ENCODE measurements around the gene MYO1G. TPM values are rescaled to one million over a fixed set of nuclear protein-coding genes. Genes with fewer than 3 reads are reported as not detected.
"Not testable (repeated sequence)": the region's sequence is repeated elsewhere in the genome, so short reads cannot be mapped to it uniquely, and the experiment has no call there.

Gene MYO1G
- 2.4 TPM for total RNA-seq
- long read RNA-seq, partial matches to known transcripts = 1 of 2 reads
- long read RNA-seq, other reads (novel, unspliced or antisense) = 1 of 2 reads

DNA sequence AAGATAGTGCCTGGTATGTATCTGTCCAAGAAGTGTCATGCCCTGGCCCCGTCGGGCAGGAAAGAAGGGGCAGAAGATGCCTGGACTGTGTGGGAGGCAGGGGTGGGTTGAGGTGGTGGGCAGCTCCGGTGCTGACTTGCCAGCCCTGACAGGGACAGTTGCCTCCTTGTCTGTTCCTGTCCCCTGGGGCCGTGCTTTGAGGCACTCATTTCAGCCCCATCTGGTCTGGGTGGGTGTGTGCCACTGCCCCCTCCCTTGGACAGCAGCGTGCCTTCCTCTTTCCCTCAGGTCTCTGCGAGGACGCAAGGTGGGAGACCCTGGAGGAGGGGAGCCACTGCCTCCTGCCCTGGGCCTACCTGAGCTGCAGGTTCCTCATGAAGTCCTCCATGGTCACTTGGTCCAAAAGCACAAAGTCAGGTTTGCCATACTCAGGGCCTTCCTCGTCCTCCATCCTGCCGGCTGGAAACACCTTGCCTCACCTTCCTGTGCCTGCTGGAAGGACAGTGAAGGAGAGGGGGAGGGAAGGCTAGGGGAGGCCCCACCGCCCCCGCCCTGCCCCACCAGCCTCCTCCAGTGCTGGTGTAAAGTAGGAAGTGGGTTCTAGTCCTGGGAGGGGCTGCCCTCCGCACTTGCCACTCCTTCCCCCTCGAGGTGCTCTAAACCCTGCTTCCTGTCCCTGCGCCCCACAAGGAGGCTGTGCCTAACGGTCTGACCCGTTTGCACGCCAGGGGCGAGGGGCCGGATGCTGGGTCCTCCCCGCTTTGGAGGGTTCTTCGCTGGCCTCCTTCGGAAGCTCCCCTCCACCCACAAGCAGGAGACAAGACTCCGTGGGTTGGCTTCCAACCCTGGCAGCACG is at the start of gene MYO1G:
MYO1G (minus strand) TSS at position 505 of the 856 bp plus-strand sequence; CDS start at position 451, 54 bp downstream.
- intact Hi-C loops (cut with DNase I) = no loop called here
- DNase-seq (ENCODE audit: low spot score) = peak; percentile 83

DNA sequence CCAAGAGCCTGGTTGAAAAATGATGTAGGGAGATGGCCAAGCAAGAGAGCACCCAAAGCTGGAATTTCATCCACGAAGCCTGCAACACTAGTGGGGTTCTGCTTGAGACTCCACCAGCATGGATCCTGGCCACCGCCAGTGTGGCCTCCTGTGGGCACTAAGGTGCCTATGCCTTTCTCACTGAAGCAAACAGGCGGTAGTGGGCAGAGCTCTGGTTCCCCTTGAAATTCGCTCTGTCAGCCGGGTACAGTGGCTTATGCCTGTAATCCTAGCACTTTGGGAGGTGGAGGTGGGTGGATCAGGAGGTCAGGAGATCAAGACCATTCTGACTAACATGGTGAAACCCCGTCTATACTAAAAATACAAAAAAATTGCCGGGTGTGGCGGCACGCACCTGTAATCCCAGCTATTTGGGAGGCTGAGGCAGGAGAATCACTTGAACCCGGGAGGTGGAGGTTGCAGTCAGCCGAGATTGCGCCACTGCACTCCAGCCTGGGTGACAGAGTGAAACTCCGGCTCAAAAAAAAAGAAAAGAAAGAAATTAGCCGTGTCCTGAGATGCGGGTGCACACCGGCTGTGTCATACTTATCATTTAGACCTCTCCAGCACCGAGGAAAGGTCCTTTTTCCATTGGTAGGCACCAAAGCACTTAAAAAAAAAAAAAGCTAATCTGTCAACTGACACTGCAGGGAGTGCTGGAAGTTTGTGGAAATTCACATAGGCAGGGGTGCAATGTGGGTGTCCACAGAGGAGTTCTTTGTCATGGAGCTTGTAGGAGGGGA is 49.5 kb upstream of the MYO1G start:
- DNase-seq (ENCODE audit: low spot score) = peak; percentile 67

DNA sequence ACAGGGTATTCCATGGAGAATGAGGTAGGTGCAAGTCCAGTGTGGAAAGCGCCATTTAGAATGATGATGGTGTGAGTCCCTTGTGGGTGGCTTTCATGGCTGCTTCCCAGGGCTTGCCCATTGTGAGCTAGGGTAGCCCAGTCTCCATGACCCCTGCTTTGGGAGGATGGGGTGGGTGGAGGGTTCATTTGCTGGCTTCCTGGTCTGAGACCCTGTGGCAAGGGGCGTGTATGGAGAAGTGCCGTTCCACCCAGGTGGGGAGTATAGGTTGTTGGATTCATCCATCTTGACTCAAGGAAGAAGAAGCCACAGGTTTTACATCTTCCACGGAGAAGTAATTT is 48.9 kb upstream of the MYO1G start:
- DNase-seq (ENCODE audit: low spot score) = peak; percentile 70
- intact Hi-C loops (cut with DNase I) = no loop called here

More for the DNA sequence above, 49.5 kb upstream of the MYO1G start:
- intact Hi-C loops (cut with DNase I) = no loop called here

DNA sequence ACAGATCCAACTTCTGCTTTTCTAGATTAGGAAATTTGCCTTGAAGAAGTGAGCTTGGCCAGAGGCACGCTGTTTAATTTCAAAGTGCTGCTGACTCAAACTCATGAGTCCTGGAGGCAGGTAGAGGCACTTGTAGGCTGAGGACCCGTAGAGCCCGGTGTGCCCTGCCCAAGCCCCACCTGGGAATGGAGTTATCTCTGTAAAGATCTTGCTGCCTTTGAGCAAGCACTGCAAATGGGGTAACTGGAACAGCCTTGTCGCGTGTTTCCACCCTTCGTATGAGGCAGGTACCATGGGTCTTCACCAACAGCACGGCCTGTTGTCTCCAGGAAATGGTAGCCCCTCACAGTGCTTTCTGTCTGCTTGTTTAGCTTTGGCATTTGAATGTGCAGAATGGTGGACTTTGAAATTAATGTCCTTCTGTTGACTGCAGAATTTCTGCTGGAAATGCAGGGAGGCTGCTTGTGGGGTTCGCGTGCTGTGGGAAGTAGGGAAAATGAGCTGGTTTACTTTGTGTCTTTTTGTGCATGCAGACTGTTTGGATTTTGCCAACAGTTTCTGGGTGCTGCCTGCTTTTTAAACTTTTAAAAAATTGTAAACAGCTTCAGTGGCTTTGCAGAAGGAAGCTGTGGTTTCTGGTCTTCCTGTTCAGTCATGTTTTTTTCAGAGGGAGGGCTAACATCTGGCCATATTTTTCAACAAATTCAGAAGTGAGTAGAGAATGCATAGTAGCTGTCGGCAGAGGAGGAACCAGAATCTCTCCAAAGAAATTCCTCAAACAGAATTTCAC is 48.4 kb upstream of the MYO1G start:
- DNase-seq (ENCODE audit: low spot score) = peak; percentile 59
- intact Hi-C loops (cut with DNase I) = no loop called here

DNA sequence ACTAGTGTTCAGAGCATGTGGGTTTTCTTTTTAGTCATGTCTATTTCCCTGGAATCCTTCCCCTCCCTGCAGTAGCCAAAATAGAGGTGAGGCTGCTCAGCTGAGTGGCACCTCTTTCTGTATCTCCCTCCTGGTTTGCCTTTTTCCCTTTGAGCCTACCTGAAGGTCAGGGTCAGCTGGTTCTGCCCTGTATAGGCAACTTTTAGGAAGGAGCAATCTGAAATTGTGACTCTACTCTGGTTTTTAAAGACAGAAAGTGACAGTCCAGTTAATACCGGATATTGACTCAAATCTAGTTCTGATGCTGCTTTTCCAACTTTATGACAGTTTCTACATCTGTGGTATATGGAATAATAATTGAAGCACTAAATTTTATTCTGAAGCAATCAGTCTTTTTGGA is 47.2 kb upstream of the MYO1G start:
- intact Hi-C loops (cut with DNase I) = no loop called here

DNA sequence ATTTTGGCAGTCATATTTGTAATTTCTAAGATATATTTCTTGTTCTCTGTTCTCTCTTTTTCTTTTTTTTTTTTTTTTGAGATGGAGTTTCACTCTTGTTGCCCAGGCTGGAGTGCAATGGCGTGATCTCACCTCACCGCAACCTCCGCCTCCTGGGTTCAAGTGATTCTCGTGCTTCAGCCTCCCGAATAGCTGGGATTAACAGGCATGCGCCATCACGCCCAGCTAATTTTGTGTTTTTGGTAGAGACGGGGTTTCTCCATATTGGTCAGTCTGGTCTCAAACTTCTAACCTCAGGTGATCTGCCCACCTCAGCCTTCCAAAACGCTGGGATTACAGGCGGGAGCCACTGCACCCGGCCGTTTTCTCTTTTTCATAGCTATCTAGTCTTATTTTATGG is 46.7 kb upstream of the MYO1G start:
- intact Hi-C loops (cut with DNase I) = not testable (repeated sequence)
- DNase-seq (ENCODE audit: low spot score) = peak; percentile 31

More for the DNA sequence above, 47.2 kb upstream of the MYO1G start:
- peak; percentile 14 for DNase-seq (ENCODE audit: low spot score)

DNA sequence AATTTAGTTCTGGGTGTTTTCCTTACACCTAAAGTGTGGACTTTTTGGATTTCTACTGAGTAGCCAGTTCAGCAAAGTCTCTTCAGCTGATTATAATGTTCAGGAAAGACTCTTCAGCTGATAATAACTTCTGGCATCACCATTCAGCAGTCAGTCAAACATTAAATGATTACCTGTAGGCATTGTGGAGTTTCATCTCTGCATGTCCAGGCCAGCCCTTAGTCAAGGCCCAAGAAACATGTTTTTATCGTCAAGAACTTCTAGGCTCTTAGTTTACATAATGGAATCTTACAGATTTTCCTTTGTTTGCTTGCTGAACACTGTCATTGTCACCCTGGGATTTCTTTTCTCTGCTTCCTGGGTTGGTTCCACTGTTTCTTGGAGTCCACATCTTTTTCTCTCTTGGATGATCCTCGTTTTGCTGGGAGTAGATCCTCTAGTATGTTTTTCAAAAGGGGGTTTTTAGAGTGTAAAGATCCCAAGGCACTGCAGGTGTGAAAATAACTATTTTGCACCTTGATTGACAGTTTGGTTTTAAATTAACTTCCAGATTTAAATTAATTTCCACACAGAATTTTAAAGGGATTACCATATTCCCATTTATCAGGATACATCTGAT is 45.4 kb upstream of the MYO1G start:
- intact Hi-C loops (cut with DNase I) = no loop called here
- DNase-seq (ENCODE audit: low spot score) = no peak

DNA sequence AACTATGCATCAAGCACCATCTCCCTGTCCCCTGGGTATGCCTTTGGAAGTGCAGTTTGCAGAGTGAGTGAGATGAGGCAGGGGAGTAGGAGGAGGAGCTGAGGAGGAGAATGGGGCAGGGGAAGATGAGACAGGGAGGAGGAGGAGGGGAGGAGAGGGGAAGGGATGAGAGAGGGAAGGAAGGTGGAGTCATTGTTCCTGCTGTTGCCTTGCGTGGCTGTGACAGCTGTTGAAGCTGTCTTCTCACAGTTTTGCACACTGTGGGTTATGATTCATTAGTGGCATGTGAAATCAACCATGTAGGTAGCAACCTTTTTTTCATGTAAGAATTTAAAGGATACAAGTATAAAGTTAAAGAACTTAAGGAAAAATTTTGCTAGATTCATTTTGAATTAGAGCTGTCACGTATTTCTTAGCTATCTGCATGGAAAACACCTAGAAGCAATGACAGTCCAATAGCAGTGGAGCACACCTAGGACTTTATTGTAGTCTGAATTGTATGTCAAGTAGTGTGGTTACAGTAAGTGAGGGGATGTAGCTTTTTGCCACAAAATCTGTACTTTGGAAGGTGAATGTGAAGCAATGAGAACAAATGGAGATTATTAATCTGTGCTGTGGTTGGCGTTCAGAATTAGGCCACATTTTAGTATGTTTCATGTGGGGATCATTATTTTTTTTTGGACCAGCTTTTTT is 42.9 kb upstream of the MYO1G start:
- DNase-seq (ENCODE audit: low spot score) = no peak
- intact Hi-C loops (cut with DNase I) = no loop called here

DNA sequence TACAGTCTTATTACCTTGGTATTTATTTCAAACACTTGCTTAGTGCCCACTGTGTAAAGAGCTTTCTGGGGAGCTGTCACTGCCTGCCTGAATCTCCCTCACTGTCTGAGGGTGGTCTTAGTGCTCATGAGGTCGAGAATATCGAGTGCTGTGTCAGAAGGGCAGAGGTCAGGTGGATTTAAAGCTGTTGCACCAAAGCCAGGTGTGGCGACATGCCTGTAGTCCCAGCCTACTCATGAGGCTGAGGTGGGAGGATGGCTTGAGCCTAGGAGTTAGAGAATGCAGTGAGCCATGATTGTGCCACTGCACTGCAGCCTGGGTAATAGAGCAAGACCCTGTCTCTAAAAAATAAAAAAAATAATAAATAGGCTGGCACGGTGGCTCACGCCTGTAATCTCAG is 42.1 kb upstream of the MYO1G start:
- DNase-seq (ENCODE audit: low spot score) = peak; percentile 33
- intact Hi-C loops (cut with DNase I) = no loop called here

DNA sequence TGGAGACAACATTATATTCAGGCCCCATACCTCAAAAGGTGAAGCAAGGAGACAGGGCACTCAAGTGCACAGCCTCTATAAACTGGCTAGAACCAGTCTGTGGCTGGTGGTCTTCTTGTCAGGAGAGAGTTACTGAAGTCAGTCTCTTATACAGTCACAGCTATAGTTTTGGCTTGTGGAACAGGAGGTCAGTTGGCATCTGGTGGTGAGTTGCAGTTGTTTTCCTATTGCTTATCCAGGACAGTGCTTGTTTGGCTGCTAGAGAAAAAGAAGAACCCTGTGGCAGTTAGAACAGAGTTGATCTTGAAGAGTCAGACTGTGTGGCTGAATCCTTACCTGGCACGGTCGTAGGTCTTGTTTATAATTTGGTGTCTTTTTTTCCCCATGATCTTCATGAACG is 38.4 kb upstream of the MYO1G start:
- no peak for DNase-seq (ENCODE audit: low spot score)
- intact Hi-C loops (cut with DNase I) = no loop called here

DNA sequence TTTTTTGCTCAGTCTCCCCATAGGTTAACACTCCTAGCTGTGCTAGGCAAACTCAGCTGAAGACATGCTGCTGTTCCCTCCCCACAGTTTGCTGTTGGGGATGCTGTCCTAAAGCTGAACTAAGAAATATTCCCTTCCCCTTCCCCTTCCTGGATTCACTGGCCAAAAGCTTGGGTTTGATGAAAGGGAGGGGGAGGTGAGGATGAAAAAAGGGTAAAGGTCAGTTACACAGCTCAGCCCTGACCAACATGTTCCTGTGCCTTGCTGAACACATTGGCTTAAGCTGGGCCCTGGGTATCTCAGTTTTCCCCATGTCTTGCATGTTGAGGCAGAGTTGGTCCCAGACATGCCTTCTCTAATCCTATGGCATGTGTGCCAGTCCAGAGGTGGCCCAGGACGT is 36.5 kb upstream of the MYO1G start:
- intact Hi-C loops (cut with DNase I) = no loop called here
- no peak for DNase-seq (ENCODE audit: low spot score)

DNA sequence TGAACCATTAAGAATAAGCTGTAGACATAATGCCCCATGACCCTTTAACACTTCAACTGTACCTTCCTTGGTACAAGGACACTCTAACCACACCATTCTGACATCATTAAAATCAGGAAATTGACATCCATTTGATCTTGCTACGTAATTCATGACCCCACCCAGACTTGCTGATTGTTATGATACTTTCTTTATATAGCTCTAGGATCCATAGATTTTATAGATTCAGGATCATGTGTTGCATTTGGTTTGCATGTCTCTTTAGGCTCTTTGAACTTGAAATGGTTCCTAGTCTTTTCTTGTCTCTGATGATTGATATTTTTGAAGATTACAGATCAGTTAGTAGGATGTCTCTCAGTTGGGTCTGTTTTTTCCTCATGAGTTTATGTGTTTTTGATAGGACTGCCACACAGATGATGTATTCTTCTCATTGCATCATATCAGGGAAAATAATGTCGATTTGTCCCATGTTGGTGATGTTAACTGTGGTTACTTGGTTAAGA is 34.7 kb upstream of the MYO1G start:
- DNase-seq (ENCODE audit: low spot score) = no peak
- intact Hi-C loops (cut with DNase I) = no loop called here

DNA sequence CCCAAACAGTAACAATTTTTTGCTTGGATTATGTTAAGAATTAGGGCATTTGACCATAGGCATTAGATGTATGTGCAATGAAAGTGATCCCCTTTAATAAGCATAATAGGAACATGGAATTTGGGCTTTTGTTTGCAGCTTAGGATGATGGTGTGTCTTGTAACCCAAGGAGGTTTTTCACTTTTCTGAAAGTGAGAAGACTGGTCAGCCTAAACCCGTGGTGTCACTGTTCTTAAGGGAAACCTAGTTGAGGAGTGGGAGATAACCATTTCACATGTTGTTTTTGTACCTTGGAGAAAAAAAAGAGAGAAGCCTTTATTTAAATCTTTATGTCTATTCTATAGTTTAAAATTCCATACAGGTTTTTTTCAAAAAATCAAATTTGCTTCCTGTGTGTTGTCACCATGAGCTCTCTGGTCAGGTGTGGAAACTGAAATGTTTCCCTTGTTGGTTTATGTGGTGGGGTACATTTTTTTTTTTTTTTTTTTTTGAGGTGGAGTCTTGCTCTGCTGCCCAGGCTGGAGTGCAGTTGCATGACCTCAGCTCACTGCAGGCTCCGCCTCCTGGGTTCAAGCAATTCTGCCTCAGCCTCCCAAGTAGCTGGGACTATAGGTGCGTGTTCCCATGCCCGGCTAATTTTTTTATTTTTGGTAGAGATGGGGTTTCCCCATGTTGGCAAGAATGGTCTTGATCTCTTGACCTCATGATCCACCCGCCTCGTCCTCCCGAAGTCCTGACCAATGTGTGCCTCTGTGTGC is 28.9 kb upstream of the MYO1G start:
- intact Hi-C loops (cut with DNase I) = no loop called here
- DNase-seq (ENCODE audit: low spot score) = no peak

DNA sequence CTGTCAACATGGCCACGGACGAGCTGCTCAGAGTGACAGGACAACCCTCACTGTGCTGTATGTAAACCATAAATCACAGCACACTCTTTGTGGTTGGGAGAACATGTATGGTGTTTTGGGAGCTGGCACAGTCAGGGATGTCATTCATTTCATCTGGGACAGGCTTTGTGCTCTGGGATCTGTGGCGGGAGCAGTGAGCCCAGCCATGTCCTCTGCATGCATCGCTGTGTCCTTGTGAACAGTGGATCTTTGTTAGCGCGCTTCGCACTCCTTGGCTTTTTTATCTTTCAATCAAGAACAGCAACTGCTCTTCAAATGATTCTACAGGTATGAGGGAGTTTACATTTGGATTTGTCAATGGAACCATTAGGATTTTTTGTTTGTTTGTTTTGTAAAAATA is 28.3 kb upstream of the MYO1G start:
- DNase-seq (ENCODE audit: low spot score) = no peak
- intact Hi-C loops (cut with DNase I) = no loop called here

DNA sequence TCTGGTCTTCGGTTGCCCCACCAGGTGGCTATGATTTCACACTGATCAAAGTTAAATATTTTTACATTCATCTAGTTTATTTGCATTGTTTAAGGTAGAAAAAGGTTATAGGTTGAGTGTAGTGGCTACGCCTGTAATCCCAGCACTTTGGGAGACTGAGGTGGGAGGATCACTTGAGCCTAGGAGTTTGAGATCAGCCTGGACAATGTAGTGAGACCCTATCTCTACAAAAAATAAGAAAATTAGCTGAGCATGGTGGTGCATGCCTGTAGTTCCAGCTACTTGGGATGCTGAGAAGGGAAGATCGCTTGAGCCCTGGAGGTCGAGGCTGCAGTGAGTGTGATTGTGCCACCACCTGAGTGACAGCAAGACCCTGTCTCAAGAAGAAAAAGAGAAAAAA is 25.0 kb upstream of the MYO1G start:
- intact Hi-C loops (cut with DNase I) = no loop called here
- DNase-seq (ENCODE audit: low spot score) = no peak

DNA sequence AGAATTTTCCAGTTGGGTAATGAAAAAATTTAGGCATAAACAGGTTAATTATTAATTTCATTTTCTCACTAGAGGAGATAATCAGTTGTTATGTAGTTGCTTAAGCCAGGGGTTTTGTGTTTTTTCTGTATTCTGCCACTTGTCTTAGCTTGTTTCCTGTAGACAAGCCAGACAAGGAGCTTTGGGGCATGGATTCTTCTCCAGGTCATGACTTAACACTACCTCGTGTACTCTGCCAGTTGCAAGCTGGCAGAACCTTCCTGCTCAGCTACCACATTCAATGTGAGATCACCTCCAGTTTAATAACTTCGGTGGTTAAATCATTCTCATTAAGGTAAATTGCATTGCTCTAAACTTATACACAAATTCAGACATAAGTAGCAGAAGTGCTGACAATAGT is 23.0 kb upstream of the MYO1G start:
- intact Hi-C loops (cut with DNase I) = no loop called here
- DNase-seq (ENCODE audit: low spot score) = no peak

DNA sequence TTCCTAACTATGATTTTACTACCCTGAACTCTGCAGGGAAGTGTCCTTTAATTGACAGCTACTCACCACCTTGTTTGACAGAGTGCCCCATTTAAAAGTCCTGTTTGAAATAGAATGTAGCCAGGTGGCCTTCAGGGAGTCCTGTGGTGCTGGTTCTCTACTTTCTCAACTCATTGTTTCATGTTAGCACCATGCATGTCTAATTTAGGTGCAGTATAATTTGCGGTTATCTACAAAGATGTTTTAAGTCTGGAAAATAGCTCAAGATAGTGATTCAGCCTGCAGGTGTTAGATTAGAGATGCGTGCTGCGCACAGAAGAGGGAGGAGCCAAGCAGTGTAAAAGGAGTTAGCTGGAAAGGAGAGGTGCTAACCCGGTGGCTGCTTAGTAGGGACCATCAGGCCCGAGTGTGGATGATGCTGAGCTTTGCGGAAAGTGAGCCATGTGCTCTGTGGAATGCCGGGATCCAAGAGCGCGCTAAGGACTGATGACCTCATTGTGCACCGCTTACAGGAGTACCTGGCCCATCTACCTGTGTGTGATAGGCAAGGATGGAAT is 22.4 kb upstream of the MYO1G start:
- intact Hi-C loops (cut with DNase I) = no loop called here
- no peak for DNase-seq (ENCODE audit: low spot score)

Data from cardiac septum (tissue), 1 donor.